DOHH2 (cell line): Measurements from ENCODE around the gene ORM1.

Source experiments
- H3F3A ChIP-seq: fragments of 200-600 bp; sonication (generic), shearing (Covaris generic); 2 replicates; pipeline ENCODE4 v1.6.0; 2016; ENCODE audit warnings: antibody characterized with exemption, mild to moderate bottlenecking; ENCODE audit not compliant: control insufficient read depth, insufficient read depth
- H3K27ac ChIP-seq: fragments of 200-600 bp; sonication (generic); 2 replicates; pipeline ENCODE4 v1.5.1; 2014; ENCODE audit warnings: low read depth, mild to moderate bottlenecking, low read length, moderate library complexity
- H3K27me3 ChIP-seq: fragments of 200-600 bp; sonication (generic); 2 replicates; pipeline ENCODE4 v1.6.1; 2014; ENCODE audit warnings: mild to moderate bottlenecking, low read length, mixed read lengths; ENCODE audit not compliant: control insufficient read depth
- H3K36me3 ChIP-seq: fragments of 200-600 bp; sonication (generic); 2 replicates; pipeline ENCODE4 v1.6.1; 2014; ENCODE audit warnings: mild to moderate bottlenecking, low read length, moderate library complexity, mixed read lengths; ENCODE audit not compliant: control insufficient read depth
- H3K4me1 ChIP-seq: fragments of 200-600 bp; sonication (generic); 2 replicates; pipeline ENCODE4 v1.6.1; 2014; ENCODE audit warnings: mild to moderate bottlenecking, low read length, mixed read lengths; ENCODE audit not compliant: control insufficient read depth
- H3K4me2 ChIP-seq: fragments of 200-600 bp; sonication (generic); 2 replicates; pipeline ENCODE4 v1.6.0; 2014; ENCODE audit warnings: mild to moderate bottlenecking, low read length, moderate library complexity
- H3K4me3 ChIP-seq: fragments of 200-600 bp; sonication (generic); 2 replicates; pipeline ENCODE4 v1.5.1; 2014; ENCODE audit warnings: mild to moderate bottlenecking, low read length, mixed read lengths
- H3K79me2 ChIP-seq: fragments of 200-600 bp; sonication (generic); 2 replicates; pipeline ENCODE4 v1.6.1; 2014; ENCODE audit warnings: mild to moderate bottlenecking, low read length, mixed read lengths; ENCODE audit not compliant: control insufficient read depth
- H3K9me2 ChIP-seq: fragments of 200-600 bp; sonication (generic); replicated peaks from 2 replicates; pipeline ENCODE4 v1.6.1; 2014; ENCODE audit warnings: mild to moderate bottlenecking, low read length, mixed read lengths; ENCODE audit not compliant: control insufficient read depth
- H3K9me3 ChIP-seq: fragments of 200-600 bp; sonication (generic); 2 replicates; pipeline ENCODE4 v1.6.1; 2014; ENCODE audit warnings: antibody characterized with exemption, low read length, mixed read lengths; ENCODE audit not compliant: control insufficient read depth, insufficient read depth
- H4K20me1 ChIP-seq: fragments of 200-600 bp; sonication (generic); 2 replicates; pipeline ENCODE4 v1.6.0; 2014; ENCODE audit warnings: low read depth, mild to moderate bottlenecking, antibody characterized with exemption, low read length, moderate library complexity; ENCODE audit not compliant: control insufficient read depth, insufficient read depth
- CTCF ChIP-seq: fragments of 200-600 bp; sonication (generic); IDR thresholded peaks from one replicate; pipeline ENCODE4 v1.5.1; 2014; ENCODE audit warnings: antibody characterized with exemption, mild to moderate bottlenecking, low read depth, low read length; ENCODE audit not compliant: poor library complexity, severe bottlenecking
- EZH2phosphoT487 ChIP-seq: fragments of 200-600 bp; sonication (generic); IDR thresholded peaks from 2 replicates; pipeline ENCODE4 v1.6.1; 2017; ENCODE audit warnings: borderline replicate concordance, mild to moderate bottlenecking, antibody characterized with exemption, low read length, moderate library complexity, mixed read lengths

The ORM1 gene

GRCh38 chr9:114336157-114336556, 13.3 kb downstream of the ORM1 start:
- TF ChIP-seq EZH2phosphoT487 (no peak), CTCF (no peak)
- Histone ChIP-seq H3K27me3 (no peaks in the 10 kb centered on the region), H3K4me1 (no peaks in the 10 kb centered on the region), H3K9me3 (peaks cover 5% of the 10 kb centered on the region; the same call in 1 of the 2 replicates), H3K27ac (no peak overlapping the region), H3K36me3 (peaks cover 68% of the 10 kb centered on the region), H4K20me1 (no peaks in the 10 kb centered on the region), H3K9me2 (no peaks in the 10 kb centered on the region), H3F3A (peaks cover 20% of the 10 kb centered on the region), H3K4me2 (no peak overlapping the region), H3K79me2 (0 out of 2 replicates have a peak, but pooled peaks cover 3% of the 10 kb centered on the region), H3K4me3 (no peak overlapping the region)

- TF ChIP-seq EZH2phosphoT487: no peak
- no peak for TF ChIP-seq CTCF
- peaks cover 21% of the 10 kb centered on the region for H3F3A ChIP-seq
- H3K4me3 ChIP-seq: no peak overlapping the region
- H3K4me2 ChIP-seq: no peak overlapping the region
- H3K9me3 ChIP-seq: peaks cover 5% of the 10 kb centered on the region; the same call in 1 of the 2 replicates
- H4K20me1 ChIP-seq: no peaks in the 10 kb centered on the region
- H3K27me3 ChIP-seq: no peaks in the 10 kb centered on the region
- H3K79me2 ChIP-seq: 0 out of 2 replicates have a peak, but pooled peaks cover 3% of the 10 kb centered on the region
- H3K36me3 ChIP-seq: peaks cover 75% of the 10 kb centered on the region
- no peaks in the 10 kb centered on the region for H3K4me1 ChIP-seq
- no peaks in the 10 kb centered on the region for H3K9me2 ChIP-seq
- no peak overlapping the region for H3K27ac ChIP-seq
Observed at GRCh38 chr9:114336699-114337395, 13.9 kb downstream of the ORM1 start.

GRCh38 chr9:114338187-114338586, 15.3 kb downstream of the ORM1 start:
- 0 out of 2 replicates have a peak, but pooled peaks cover 3% of the 10 kb centered on the region for H3K79me2 ChIP-seq
- peaks cover 87% of the 10 kb centered on the region for H3K36me3 ChIP-seq
- H3K9me2 ChIP-seq: no peaks in the 10 kb centered on the region
- H4K20me1 ChIP-seq: no peaks in the 10 kb centered on the region
- peaks cover 5% of the 10 kb centered on the region; the same call in 1 of the 2 replicates for H3K9me3 ChIP-seq
- peaks cover 22% of the 10 kb centered on the region for H3F3A ChIP-seq
- no peaks in the 10 kb centered on the region for H3K4me1 ChIP-seq
- no peak overlapping the region for H3K27ac ChIP-seq
- H3K4me3 ChIP-seq: no peak overlapping the region
- H3K27me3 ChIP-seq: no peaks in the 10 kb centered on the region
- no peak overlapping the region for H3K4me2 ChIP-seq
- TF ChIP-seq EZH2phosphoT487: no peak
- TF ChIP-seq CTCF: no peak
